ENCODE measurements around the gene NUP133. TPM values are rescaled to one million over a fixed set of nuclear protein-coding genes. Genes with fewer than 3 reads are reported as not detected.
"Not testable (repeated sequence)": the region's sequence is repeated elsewhere in the genome, so short reads cannot be mapped to it uniquely, and the experiment has no call there.

NUP133 gene
- total RNA-seq, 1 donor from 2014 or later: 56.2 TPM

- POLR2A ChIA-PET: interaction anchor here (0.7 to 1.4 kb wide), 2 partner anchors 55 to 70 kb away, joined by 3 to 6 read pairs; no protein-coding TSS in a partner anchor
Observed at GRCh38 chr1:229425564-229426159, 82.5 kb downstream of the NUP133 start.

GRCh38 chr1:229420765-229421164, 87.4 kb downstream of the NUP133 start:
- ChIA-PET CTCF (interaction anchor here (1.2 to 1.6 kb wide), 3 partner anchors 9 to 163 kb away, joined by 3 to 5 read pairs (median 3); no protein-coding TSS in a partner anchor), POLR2A (no interaction called here)
- DNase-seq (no peak), ATAC-seq (ENCODE audit: low read depth) (no peak)
- H3K9me3 Mint-ChIP-seq: peaks cover 4% of the 10 kb centered on the region
- TF ChIP-seq CTCF (IDR thresholded peaks at IDR 0.05): no peak
- peaks cover 3% of the 10 kb centered on the region for H3K36me3 Mint-ChIP-seq (ENCODE audit: low read depth)
- H3K4me1 Mint-ChIP-seq: no peaks in the 10 kb centered on the region
- intact Hi-C loops (cut with micrococcal nuclease): no loop called here
- peaks cover 19% of the 10 kb centered on the region for H3K27me3 Mint-ChIP-seq
- no peak overlapping the region for H3K27ac Mint-ChIP-seq
- no peak overlapping the region for H3K4me3 Mint-ChIP-seq

More at GRCh38 chr1:229425564-229426159, 82.5 kb downstream of the NUP133 start:
- CTCF ChIA-PET: no interaction called here
- Mint-ChIP-seq H3K9me3 (peaks cover 4% of the 10 kb centered on the region), H3K36me3 (ENCODE audit: low read depth) (peaks cover 3% of the 10 kb centered on the region), H3K4me1 (no peaks in the 10 kb centered on the region), H3K4me3 (no peak overlapping the region), H3K27ac (no peak overlapping the region), H3K27me3 (peaks cover 46% of the 10 kb centered on the region)
- DNase-seq: no peak
- no peak for ATAC-seq (ENCODE audit: low read depth)
- intact Hi-C loops (cut with micrococcal nuclease): no loop called here
- no peak for TF ChIP-seq CTCF (IDR thresholded peaks at IDR 0.05)

GRCh38 chr1:229420224-229420623, 87.9 kb downstream of the NUP133 start:
- peaks cover 3% of the 10 kb centered on the region for H3K36me3 Mint-ChIP-seq (ENCODE audit: low read depth)
- CTCF ChIA-PET: interaction anchor here (1.2 to 1.6 kb wide), 3 partner anchors 10 to 162 kb away, joined by 3 to 5 read pairs (median 3); no protein-coding TSS in a partner anchor

GRCh38 chr1:229418586-229418985, 89.6 kb downstream of the NUP133 start:
- H3K9me3 Mint-ChIP-seq; H3K36me3 Mint-ChIP-seq (ENCODE audit: low read depth); ATAC-seq (ENCODE audit: low read depth); CTCF ChIA-PET; intact Hi-C loops (cut with micrococcal nuclease); H3K4me3 Mint-ChIP-seq; DNase-seq; H3K27ac Mint-ChIP-seq; H3K4me1 Mint-ChIP-seq; POLR2A ChIA-PET: not testable (repeated sequence)
- H3K27me3 Mint-ChIP-seq: peaks cover 16% of the 10 kb centered on the region

More at GRCh38 chr1:229420224-229420623, 87.9 kb downstream of the NUP133 start:
- ATAC-seq (ENCODE audit: low read depth) (no peak), DNase-seq (no peak)
- no peak for TF ChIP-seq CTCF (IDR thresholded peaks at IDR 0.05)
- intact Hi-C loops (cut with micrococcal nuclease): no loop called here
- H3K27me3 Mint-ChIP-seq: peaks cover 16% of the 10 kb centered on the region
- H3K27ac Mint-ChIP-seq: no peak overlapping the region
- H3K9me3 Mint-ChIP-seq: peaks cover 4% of the 10 kb centered on the region
- POLR2A ChIA-PET: no interaction called here
- no peaks in the 10 kb centered on the region for H3K4me1 Mint-ChIP-seq
- no peak overlapping the region for H3K4me3 Mint-ChIP-seq

GRCh38 chr1:229412810-229413209, 95.3 kb downstream of the NUP133 start:
- POLR2A ChIA-PET; DNase-seq; ATAC-seq (ENCODE audit: low read depth); H3K4me1 Mint-ChIP-seq; H3K36me3 Mint-ChIP-seq (ENCODE audit: low read depth); H3K9me3 Mint-ChIP-seq; H3K27ac Mint-ChIP-seq; intact Hi-C loops (cut with micrococcal nuclease); CTCF ChIA-PET; H3K4me3 Mint-ChIP-seq: not testable (repeated sequence)
- peaks cover 43% of the 10 kb centered on the region for H3K27me3 Mint-ChIP-seq

- TF ChIP-seq CTCF (IDR thresholded peaks at IDR 0.05): no peak
- H3K27me3 Mint-ChIP-seq: peaks cover 45% of the 10 kb centered on the region
Observed at GRCh38 chr1:229412056-229412455, 96.1 kb downstream of the NUP133 start.

More at GRCh38 chr1:229412056-229412455, 96.1 kb downstream of the NUP133 start:
- ChIA-PET CTCF (no interaction called here), POLR2A (no interaction called here)
- H3K4me3 Mint-ChIP-seq: no peak overlapping the region
- H3K9me3 Mint-ChIP-seq: no peaks in the 10 kb centered on the region
- ATAC-seq (ENCODE audit: low read depth) (no peak), DNase-seq (no peak)
- intact Hi-C loops (cut with micrococcal nuclease): no loop called here
- H3K36me3 Mint-ChIP-seq (ENCODE audit: low read depth): no peaks in the 10 kb centered on the region
- peaks cover 7% of the 10 kb centered on the region for H3K4me1 Mint-ChIP-seq
- H3K27ac Mint-ChIP-seq: no peak overlapping the region
